Dendritic cell treated with granulocyte-macrophage colony-stimulating factor and Interleukin-4, amounts not matched to agents 40 ng/mL and 50 ng/mL, for 4 days (primary cell): ENCODE measurements around the gene TIMM13.
"Not testable (repeated sequence)": the region's sequence is repeated elsewhere in the genome, so short reads cannot be mapped to it uniquely, and the experiment has no call there.

Source experiments
- H3K27ac Mint-ChIP-seq: one replicate; pipeline ENCODE4 v1.8.0; 2022; ENCODE audit warnings: mild to moderate bottlenecking, mixed read lengths
- H3K27me3 Mint-ChIP-seq: one replicate; pipeline ENCODE4 v1.8.0; 2022; ENCODE audit warnings: mild to moderate bottlenecking, mixed read lengths
- H3K36me3 Mint-ChIP-seq: one replicate; pipeline ENCODE4 v1.8.0; 2022; ENCODE audit warnings: low read depth, mixed read lengths
- H3K4me1 Mint-ChIP-seq: one replicate; pipeline ENCODE4 v1.8.0; 2022; ENCODE audit warnings: low read depth, mixed read lengths
- H3K4me3 Mint-ChIP-seq: one replicate; pipeline ENCODE4 v1.8.0; 2022; ENCODE audit warnings: mild to moderate bottlenecking, moderate library complexity, mixed read lengths
- H3K9me3 Mint-ChIP-seq: one replicate; pipeline ENCODE4 v1.8.0; 2022; ENCODE audit warnings: mixed read lengths
- intact Hi-C: fragments of 100-400 bp; cut with micrococcal nuclease; formaldehyde crosslinking; loops from one replicate; pipeline ENCODE4 v1.15.0; 2022

Gene TIMM13

DNA sequence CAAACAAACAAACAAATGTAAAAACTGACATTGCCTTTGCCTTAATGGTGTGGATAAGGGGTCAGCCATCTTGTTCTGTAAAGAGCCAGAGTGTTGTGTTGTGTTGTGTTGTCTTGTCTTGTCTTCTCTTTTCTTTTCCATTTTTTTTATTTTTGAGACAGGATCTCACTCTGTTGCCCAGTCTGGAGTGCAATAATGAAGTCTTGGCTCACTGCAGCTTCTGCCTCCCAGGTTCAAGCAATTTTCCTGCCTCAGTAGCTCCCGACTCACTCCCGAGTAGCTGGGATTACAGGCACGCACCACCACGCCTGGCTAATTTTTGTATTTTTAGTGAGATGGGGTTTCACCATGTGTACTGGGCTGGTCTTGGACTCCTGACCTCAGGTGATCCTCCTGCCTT, 27.8 kb downstream of the TIMM13 start:
- H3K36me3 Mint-ChIP-seq = no peaks in the 10 kb centered on the region
- no peaks in the 10 kb centered on the region for H3K9me3 Mint-ChIP-seq
- no peak overlapping the region for H3K27ac Mint-ChIP-seq
- no peak overlapping the region for H3K4me3 Mint-ChIP-seq
- H3K27me3 Mint-ChIP-seq = peaks cover 6% of the 10 kb centered on the region
- H3K4me1 Mint-ChIP-seq = peaks cover 26% of the 10 kb centered on the region
- intact Hi-C loops = no loop called here

DNA sequence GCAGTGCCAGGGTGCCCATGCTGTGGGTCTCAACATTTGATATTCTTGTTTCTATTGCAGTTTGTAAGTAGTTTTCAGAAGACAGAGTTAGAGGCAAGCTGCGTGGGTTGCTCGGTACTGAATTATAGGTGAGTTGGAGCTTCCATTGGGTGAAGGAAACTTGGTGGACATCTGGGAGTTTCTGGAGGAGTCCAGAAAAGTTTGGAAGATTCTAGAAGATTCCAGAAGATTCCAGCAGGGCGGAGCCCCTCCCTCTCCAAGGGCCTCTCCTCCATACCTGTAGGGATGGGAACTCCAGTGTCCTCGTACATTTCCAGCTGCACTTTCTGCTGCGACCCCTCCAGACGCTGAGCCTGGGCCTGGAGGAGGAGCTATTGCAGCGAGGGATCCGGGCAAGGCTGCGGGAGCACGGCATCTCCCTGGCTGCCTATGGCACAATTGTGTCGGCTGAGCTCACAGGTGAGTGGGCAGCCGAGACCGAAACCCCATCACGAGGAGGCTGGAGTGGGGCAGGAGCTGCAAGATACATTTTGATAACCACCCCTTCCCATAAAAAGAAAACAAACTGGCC, 28.6 kb downstream of the TIMM13 start:
- H3K36me3 Mint-ChIP-seq = no peaks in the 10 kb centered on the region

DNA sequence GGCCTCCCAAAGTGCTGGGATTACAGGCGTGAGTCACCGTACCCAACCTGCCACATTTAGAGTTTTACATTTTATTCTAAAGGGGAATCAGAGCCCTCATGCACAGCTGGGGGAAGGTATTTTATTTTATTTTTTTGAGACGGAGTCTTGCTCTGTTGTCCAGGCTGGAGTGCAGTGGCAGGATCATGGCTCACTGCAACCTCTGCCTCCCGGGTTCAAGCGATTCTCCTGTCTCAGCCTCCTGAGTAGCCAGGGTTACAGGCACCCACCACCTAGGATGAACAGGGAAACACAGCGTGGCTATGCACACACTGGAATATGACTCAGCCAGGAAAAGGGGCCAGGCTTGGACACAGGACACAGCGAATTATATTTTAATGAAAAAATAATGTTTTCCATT, 30.2 kb downstream of the TIMM13 start:
- H3K27ac Mint-ChIP-seq, H3K9me3 Mint-ChIP-seq, H3K36me3 Mint-ChIP-seq, H3K4me3 Mint-ChIP-seq, H3K27me3 Mint-ChIP-seq, intact Hi-C loops: not testable (repeated sequence)
- H3K4me1 Mint-ChIP-seq = peaks cover 26% of the 10 kb centered on the region

More for the DNA sequence above, 28.6 kb downstream of the TIMM13 start:
- Mint-ChIP-seq H3K27ac (no peak overlapping the region), H3K4me3 (no peak overlapping the region), H3K9me3 (no peaks in the 10 kb centered on the region), H3K27me3 (peaks cover 6% of the 10 kb centered on the region), H3K4me1 (peaks cover 31% of the 10 kb centered on the region)
- intact Hi-C loops = no loop called here

DNA sequence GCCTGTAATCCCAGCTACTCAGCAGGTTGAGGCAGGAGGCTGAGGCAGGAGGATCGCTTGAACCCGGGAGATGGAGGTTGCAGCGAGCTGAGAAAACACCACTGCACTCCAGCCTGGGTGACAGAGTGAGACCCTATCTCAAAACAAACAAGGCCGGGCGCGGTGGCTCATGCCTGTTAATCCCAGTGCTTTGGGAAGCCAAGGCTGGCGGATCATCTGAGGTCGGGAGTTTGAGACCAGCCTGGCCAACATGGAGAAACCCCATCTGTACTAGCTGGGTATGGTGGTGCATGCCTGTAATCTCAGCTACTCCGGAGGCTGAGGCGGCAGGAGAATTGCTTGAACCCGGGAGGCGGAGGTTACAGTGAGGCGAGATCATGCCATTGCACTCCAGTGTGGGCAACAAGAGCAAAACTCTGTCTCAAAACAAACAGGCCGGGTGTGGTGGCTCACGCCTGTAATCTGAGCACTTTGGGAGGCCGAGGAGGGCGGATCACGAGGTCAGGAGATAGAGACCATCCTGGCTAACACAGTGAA, 32.0 kb downstream of the TIMM13 start:
- not testable (repeated sequence) for H3K4me3 Mint-ChIP-seq
- H3K27ac Mint-ChIP-seq = peak overlapping the region; percentile 75

DNA sequence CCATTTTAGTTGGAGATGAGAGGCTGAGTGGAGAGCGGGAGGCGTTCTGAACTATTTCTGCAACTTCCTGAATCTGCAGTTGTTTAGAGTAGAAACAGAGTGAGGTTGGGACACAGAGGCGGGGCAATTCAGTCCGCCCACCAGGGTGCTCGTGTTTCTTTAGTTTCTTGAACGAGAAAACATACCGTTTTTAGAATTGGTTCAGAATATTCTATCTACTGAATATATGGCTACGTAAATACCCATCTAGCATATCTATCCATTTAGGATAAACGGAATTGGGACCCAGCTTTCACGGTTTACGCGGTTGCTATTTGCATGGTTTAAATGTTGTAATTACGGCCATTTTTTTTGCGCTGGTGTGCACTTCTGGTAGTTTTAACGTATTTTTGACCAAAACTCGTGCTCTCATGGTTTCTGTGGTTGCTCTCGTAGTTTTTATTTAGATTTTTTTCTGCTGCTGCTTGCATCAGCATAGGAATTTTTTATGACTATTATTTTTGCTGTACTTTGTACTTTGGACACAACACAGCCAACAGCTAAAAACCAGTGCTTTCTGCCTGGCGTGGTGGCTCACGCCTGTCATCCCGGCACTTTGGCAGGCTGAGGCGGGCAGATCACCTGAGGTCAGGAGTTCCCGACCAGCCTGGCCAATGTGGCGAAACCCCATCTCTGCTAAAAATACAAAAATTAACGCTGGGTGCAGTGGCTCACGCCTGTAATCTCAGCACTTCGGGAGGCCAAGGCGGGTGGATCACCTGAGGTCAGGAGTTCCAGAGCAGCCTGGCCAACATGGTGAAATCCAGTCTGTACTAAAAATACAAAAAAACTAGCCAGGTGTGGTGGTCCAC, 32.7 kb downstream of the TIMM13 start:
- Mint-ChIP-seq H3K4me3 (peak overlapping the region; percentile 55), H3K27me3 (peaks cover 4% of the 10 kb centered on the region), H3K4me1 (peaks cover 31% of the 10 kb centered on the region), H3K36me3 (no peaks in the 10 kb centered on the region), H3K27ac (peak overlapping the region; percentile 75), H3K9me3 (no peaks in the 10 kb centered on the region)
- intact Hi-C loops = loop anchor here (5.0 kb wide), 1 partner anchor 67 kb away; the partner anchor contains the start of genes LSM7 and SPPL2B

More for the DNA sequence above, 32.0 kb downstream of the TIMM13 start:
- intact Hi-C loops, H3K36me3 Mint-ChIP-seq, H3K27me3 Mint-ChIP-seq, H3K9me3 Mint-ChIP-seq: not testable (repeated sequence)
- H3K4me1 Mint-ChIP-seq = peaks cover 31% of the 10 kb centered on the region

DNA sequence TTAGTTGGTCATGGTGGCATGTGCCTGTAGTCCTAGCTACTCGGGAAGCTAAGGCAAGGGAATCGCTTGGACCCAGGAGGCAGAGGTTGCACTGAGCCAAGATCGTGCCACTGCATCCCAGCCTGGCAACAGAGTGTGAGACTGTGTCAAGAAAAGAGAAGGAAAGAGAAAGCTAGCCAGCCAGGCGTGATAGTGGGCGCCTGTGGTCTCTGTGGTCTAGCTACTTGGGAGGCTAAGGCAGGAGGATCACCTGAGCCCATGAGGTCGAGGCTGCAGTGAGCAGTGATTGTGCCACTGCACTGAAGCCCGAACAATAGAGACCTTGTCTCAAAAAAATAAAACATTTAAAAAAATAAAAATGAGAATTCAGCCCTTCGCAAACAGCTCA, 33.3 kb downstream of the TIMM13 start:
- H3K4me1 Mint-ChIP-seq = peaks cover 31% of the 10 kb centered on the region
- H3K4me3 Mint-ChIP-seq = peak overlapping the region; percentile 14
- H3K27me3 Mint-ChIP-seq = peaks cover 7% of the 10 kb centered on the region
- no peaks in the 10 kb centered on the region for H3K36me3 Mint-ChIP-seq
- H3K27ac Mint-ChIP-seq = peak overlapping the region; percentile 75
- no peaks in the 10 kb centered on the region for H3K9me3 Mint-ChIP-seq
- intact Hi-C loops = loop anchor here (5.0 kb wide), 1 partner anchor 67 kb away; the partner anchor contains the start of genes LSM7 and SPPL2B

DNA sequence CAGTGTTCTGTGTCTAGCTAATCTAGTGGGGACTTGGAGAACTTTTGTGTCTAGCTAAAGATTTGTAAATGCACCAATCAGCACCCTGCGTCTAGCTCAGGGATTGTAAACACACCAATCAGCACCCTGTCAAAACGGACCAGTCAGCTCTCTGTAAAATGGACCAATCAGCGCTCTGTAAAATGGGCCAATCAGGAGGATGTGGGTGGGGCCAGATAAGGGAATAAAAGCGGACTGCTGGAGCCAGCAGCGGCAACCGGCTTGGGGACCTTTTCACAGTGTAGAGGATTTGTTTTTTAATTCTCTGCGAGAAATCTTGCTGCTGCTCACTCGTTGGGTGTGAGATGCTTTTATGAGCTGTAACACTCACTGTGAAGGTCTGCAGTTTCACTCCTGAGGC, 34.5 kb downstream of the TIMM13 start:
- not testable (repeated sequence) for H3K27ac Mint-ChIP-seq, H3K4me3 Mint-ChIP-seq, H3K9me3 Mint-ChIP-seq, H3K36me3 Mint-ChIP-seq
- H3K4me1 Mint-ChIP-seq = peaks cover 31% of the 10 kb centered on the region
- intact Hi-C loops = loop anchor here (5.0 kb wide), 1 partner anchor 66 kb away; the partner anchor contains the start of genes LSM7 and SPPL2B
- H3K27me3 Mint-ChIP-seq = peaks cover 12% of the 10 kb centered on the region

DNA sequence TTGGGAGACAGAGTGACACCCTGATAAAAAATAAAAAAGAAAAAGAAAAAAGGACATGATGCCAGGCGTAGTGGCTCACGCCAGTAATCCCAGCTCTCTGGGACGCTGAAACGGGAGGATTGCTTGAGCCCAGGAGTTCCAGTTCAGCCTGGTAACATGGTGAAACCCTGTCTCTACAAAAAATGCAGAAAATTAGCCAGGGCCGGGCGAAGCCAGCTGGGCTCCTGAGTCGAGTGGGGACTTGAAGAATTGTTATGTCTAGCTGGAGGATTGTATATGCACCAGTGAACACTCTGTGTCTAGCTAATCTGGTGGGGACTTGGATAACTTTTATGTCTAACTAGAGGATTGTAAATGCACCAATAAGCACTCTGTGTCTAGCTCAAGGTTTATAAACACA, 35.0 kb downstream of the TIMM13 start:
- intact Hi-C loops = loop anchor here (5.0 kb wide), 1 partner anchor 65 kb away; the partner anchor contains the start of genes LSM7 and SPPL2B
- H3K27ac Mint-ChIP-seq = no peak overlapping the region
- no peak overlapping the region for H3K4me3 Mint-ChIP-seq
- peaks cover 31% of the 10 kb centered on the region for H3K4me1 Mint-ChIP-seq
- H3K27me3 Mint-ChIP-seq = peaks cover 17% of the 10 kb centered on the region
- H3K36me3 Mint-ChIP-seq = no peaks in the 10 kb centered on the region
- H3K9me3 Mint-ChIP-seq = no peaks in the 10 kb centered on the region

DNA sequence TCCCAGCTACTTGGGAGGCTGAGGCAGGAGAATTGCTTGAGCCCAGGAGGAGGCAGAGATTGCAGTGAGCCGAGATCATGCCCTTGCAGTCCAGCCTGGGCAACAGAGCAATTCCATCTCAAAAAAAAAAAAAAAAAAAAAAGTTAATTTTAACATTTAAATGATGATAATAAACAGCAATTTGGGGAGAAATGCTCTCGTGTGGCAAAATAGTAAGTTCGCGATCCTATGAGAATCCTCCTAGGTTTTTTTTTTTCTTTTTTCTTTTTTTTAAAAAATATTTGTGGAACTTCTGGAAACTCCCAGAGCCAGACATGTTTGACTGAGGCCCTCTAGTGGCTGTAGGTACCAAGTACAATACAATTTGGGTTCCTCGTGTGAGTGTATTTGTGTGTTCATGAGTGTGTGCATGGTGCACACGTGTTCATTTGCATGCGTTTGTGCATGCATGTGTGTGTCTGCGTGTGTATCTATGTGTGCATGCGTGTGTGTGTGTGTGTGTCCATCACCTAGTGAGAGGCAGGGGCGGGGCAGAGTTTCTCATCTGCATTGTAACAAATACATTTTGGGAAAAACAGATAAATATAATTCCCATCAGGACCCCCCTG, 36.2 kb downstream of the TIMM13 start:
- intact Hi-C loops = loop anchor here (5.0 kb wide), 1 partner anchor 64 kb away; the partner anchor contains the start of genes LSM7 and SPPL2B
- peaks cover 24% of the 10 kb centered on the region for H3K27me3 Mint-ChIP-seq
- H3K4me1 Mint-ChIP-seq = peaks cover 27% of the 10 kb centered on the region
- no peak overlapping the region for H3K27ac Mint-ChIP-seq
- no peaks in the 10 kb centered on the region for H3K36me3 Mint-ChIP-seq
- H3K9me3 Mint-ChIP-seq = no peaks in the 10 kb centered on the region
- H3K4me3 Mint-ChIP-seq = no peak overlapping the region

DNA sequence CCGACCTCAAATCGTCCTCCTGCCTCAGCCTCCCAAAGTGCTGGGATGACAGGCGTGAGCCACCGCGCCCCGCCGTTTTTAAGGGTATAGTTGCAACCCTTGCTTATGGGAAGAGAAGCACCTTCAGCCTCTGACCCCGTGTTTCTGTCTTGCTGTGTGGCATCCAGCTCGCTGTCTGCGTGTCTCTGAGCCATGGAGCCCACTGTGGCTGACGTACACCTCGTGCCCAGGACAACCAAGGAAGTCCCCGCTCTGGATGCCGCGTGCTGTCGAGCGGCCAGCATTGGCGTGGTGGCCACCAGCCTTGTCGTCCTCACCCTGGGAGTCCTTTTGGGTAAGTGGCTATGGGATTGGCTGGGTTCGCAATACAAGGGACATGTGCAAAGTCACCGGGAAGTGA, 37.8 kb downstream of the TIMM13 start:
- Mint-ChIP-seq H3K36me3 (no peaks in the 10 kb centered on the region), H3K4me3 (no peak overlapping the region), H3K27ac (no peak overlapping the region), H3K4me1 (peaks cover 11% of the 10 kb centered on the region), H3K27me3 (peaks cover 21% of the 10 kb centered on the region), H3K9me3 (no peaks in the 10 kb centered on the region)
- intact Hi-C loops = no loop called here

DNA sequence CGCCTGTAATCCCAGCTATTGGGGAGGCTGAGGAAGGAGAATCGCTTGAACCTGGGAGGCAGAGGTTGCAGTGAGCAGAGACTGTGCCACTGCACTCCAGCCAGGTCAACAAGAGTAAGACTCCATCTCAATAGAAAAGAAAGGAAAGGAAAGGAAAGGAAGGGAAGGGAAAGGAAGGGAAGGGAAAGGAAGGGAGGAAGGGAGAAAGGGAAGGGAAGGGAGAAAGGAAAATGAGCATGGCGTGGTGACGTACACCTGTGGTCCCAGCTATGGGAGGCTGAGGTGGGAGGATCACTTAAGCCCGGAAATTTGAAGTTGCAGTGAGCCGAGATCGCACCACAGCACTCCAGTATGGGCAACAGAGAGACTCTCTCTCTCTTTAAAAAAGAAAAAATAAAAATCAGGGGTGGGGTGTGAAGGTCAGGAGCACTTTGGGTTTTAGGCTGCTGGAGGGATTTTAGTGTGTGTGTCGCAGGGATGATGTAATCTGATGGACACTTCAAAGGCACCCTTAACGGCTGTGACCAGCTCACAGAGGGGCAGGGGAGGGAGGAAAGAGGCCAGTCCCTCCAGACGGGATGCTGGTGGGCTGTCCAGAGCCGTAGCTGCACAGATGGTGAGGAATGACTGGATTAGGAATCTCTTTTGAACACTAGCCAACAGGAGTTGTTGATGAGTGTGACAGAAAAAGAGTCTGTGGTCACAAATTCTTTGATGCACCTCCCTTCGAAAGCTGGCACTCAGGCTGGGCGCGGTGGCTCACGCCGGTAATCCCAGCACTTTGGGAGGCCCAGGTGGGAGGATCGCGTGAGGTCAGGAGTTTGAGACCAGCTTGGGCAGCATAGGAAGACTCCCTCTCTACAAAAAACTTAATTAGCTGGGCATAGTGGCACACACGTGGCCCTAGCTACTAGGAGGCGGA, 39.8 kb downstream of the TIMM13 start:
- Mint-ChIP-seq H3K36me3 (no peaks in the 10 kb centered on the region), H3K4me3 (no peak overlapping the region), H3K4me1 (peaks cover 22% of the 10 kb centered on the region), H3K27me3 (peaks cover 21% of the 10 kb centered on the region), H3K9me3 (no peaks in the 10 kb centered on the region), H3K27ac (peak overlapping the region; percentile 30)
- intact Hi-C loops = no loop called here

DNA sequence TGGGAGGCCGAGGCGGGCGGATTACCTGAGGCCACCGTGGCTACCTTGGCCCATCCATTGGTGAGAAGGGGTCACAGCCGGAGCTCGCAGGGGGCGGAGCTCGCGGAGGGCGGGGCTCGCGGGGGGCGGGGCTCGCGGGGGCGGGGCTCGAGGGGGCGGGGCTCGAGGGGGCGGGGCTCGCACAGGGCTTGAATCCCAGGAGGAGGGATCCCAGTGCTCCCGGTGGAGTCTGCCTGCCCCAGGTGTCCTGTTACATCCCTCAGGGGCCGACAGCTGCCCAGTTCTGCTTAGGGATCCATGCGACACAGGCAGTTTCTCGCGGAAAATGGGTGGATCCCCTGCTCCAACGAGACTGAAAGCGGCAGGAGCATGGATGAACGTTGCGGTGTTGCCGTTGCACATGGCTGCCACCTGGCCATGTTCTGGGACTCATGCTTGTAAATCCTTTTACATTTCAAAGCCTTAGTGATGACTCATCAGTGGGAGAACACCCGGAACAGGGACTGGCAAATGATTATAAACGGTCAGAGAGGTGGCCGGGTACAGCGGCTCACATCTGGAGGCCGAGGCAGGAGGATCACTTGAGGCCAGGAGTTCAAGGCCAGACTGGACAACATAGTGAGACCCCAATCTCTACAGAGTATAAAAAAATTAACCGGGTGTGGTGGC, 42.2 kb downstream of the TIMM13 start:
- Mint-ChIP-seq H3K9me3 (peaks cover 8% of the 10 kb centered on the region), H3K4me3 (no peak overlapping the region), H3K27ac (no peak overlapping the region), H3K36me3 (no peaks in the 10 kb centered on the region), H3K27me3 (peaks cover 26% of the 10 kb centered on the region), H3K4me1 (peaks cover 23% of the 10 kb centered on the region)
- intact Hi-C loops = no loop called here
